ENCODE data around the gene TMEM150B. TPM values are rescaled to one million over a fixed set of nuclear protein-coding genes. Genes with fewer than 3 reads are reported as not detected.

The TMEM150B gene
- total and polyA plus RNA-seq, 2 donors (not counting 1 experiment from before 2014, with no cell fraction given) = 1.4 TPM; not detected in 1

GRCh38 chr19:55276720-55277430 is 48.3 kb downstream of the TMEM150B start:
- Histone ChIP-seq H3K27ac (ENCODE audit: low read length in 2 of 2) (peak overlapping the region; percentile 89 to 96), H3K9ac (ENCODE audit: low read length) (peak overlapping the region; percentile 54), H3K36me3 (replicated peaks in 1 of 2; ENCODE audit: control extremely low read depth in 1 of 2, control insufficient read depth in 1 of 2, extremely low read depth in 1 of 2, insufficient read depth in 2 of 2, low read length in 1 of 2) (peaks cover 0 to 20% of the 10 kb centered on the region in 2 experiments), H3K4me2 (replicated peaks; ENCODE audit: low read depth, low read length, poor library complexity, severe bottlenecking) (peak overlapping the region; percentile 74), H3K4me3 (ENCODE audit: control extremely low read depth in 1 of 5, extremely low read depth in 1 of 5, insufficient read depth in 1 of 5, low read depth in 2 of 5, low read length in 4 of 5) (peak overlapping the region in 2 of 5 experiments; percentile 1 to 4), H2AFZ (ENCODE audit: insufficient read depth, low read depth, low read length, poor library complexity, severe bottlenecking) (no peak overlapping the region), H3K79me2 (ENCODE audit: control insufficient read depth, insufficient read depth, low read length) (peaks cover 12% of the 10 kb centered on the region), H3K27me3 (replicated peaks in 1 of 4; ENCODE audit: control extremely low read depth in 1 of 4, control insufficient read depth in 3 of 4, insufficient read depth in 4 of 4, low read length in 3 of 4) (no peaks in the 10 kb centered on the region), H4K20me1 (ENCODE audit: control insufficient read depth, insufficient read depth, low read length, poor library complexity, severe bottlenecking) (peaks cover 17% of the 10 kb centered on the region), H3K4me1 (ENCODE audit: control insufficient read depth in 2 of 2, insufficient read depth in 2 of 2, low read length in 2 of 2) (peaks cover 56 to 68% of the 10 kb centered on the region in 2 donors), H3K9me3 (ENCODE audit: control extremely low read depth in 1 of 3, control insufficient read depth in 2 of 3, insufficient read depth in 1 of 3, low read length in 2 of 3) (peaks cover 0 to 4% (median 0%) of the 10 kb centered on the region in 3 donors)
- Mint-ChIP-seq H3K4me1 (peaks cover 62% of the 10 kb centered on the region), H3K27me3 (no peaks in the 10 kb centered on the region), H3K4me3 (peak overlapping the region; percentile 81), H3K27ac (peak overlapping the region; percentile 94), H3K9me3 (ENCODE audit: insufficient read depth) (no peaks in the 10 kb centered on the region)
- WGBS (ENCODE audit: insufficient coverage) = 76% methylated on average over 10 of the region's 15 CpGs
- CTCF ChIA-PET = interaction anchor here (0.7 to 8.9 kb wide), 3 partner anchors 15 to 22 kb away, joined by 3 to 56 read pairs (median 5); no protein-coding TSS in a partner anchor
- no peak for TF ChIP-seq CTCF (IDR thresholded peaks at IDR 0.05)
- TF ChIP-seq EZH2 (IDR thresholded peaks at IDR 0.05; ENCODE audit: borderline replicate concordance, insufficient read depth, low read depth, low read length, poor library complexity, severe bottlenecking) = no peak
- DNase-seq = peak; percentile 79
- POLR2A ChIA-PET = interaction anchor here (0.6 to 2.7 kb wide), 4 partner anchors 17 to 131 kb away, joined by 4 to 19 read pairs (median 11); partner anchors contain the start of genes PPP6R1 and UBE2S
- ATAC-seq (ENCODE audit: low read depth) = no peak
- intact Hi-C loops (cut with micrococcal nuclease) = loop anchor here (1.0 kb wide), 2 partner anchors 18 to 23 kb away; partner anchors contain the start of gene PPP6R1
